ENCODE results near the gene MYO6.
A peak's percentile ranks its signal among the peaks of the same experiment; 100 is the strongest.

GRCh38 chr6:75893058-75893775 is 144.2 kb downstream of the MYO6 start:
- TF ChIP-seq CTCF (IDR thresholded peaks at IDR 0.05) (peak in 5 of 7 experiments; percentile 19 to 69 (median 50)), EP300 (IDR thresholded peaks at IDR 0.05) (no peak), POLR2A (IDR thresholded peaks at IDR 0.05) (no peak), POLR2AphosphoS5 (IDR thresholded peaks at IDR 0.05) (no peak)

All from stomach (tissue), 4 donors.